AG04450 (cell line): ENCODE measurements around the gene FKBP6. TPM values are rescaled to one million over a fixed set of nuclear protein-coding genes. Genes with fewer than 3 reads are reported as not detected.

ENCODE experiments used
- CTCF ChIA-PET: fragments of 300-600, 350-600 bp; formaldehyde crosslinking; extraction: SDS; loops from one replicate; lab custom pipeline; 2022; ENCODE audit warnings: antibody characterized with exemption, inconsistent platforms; lab: Charles Lee
- POLR2A ChIA-PET: fragments of 350-600 bp; formaldehyde crosslinking; extraction: SDS; loops from one replicate; lab custom pipeline; 2021; ENCODE audit warnings: antibody characterized with exemption, inconsistent platforms; lab: Yijun Ruan, JAX
- DNase-seq: peaks from one replicate; pipeline ENCODE4 v3.0.0-alpha.2; 2011; ENCODE audit warnings: low read depth, low spot score
- H3K27ac ChIP-seq: one replicate; pipeline ENCODE4 v1.5.1; 2012; ENCODE audit warnings: low read depth, low read length, control low read depth
- H3K27me3 ChIP-seq: one replicate; pipeline ENCODE4 v1.6.0; 2012; ENCODE audit warnings: low read length; ENCODE audit not compliant: control insufficient read depth, insufficient read depth
- H3K4me3 ChIP-seq: 2 replicates; pipeline ENCODE4 v1.5.1; 2011; ENCODE audit warnings: mild to moderate bottlenecking, low read depth, low read length, control low read depth
- H3K9me3 ChIP-seq: 2 replicates; pipeline ENCODE4 v1.5.1; 2012; ENCODE audit warnings: low read length; ENCODE audit not compliant: control insufficient read depth, insufficient read depth
- polyA plus RNA-seq: library from polyadenylated mRNA; depleted of rRNA; stranded (reverse); fragments of >200 nt; gene quantifications from 2 replicates; pipeline ENCODE4 v1.2.3, GENCODE V29; 2011
- TF ChIP-seq, protein P1 (sequence below): IDR thresholded peaks from 2 replicates; pipeline ENCODE4 v1.5.1; 2011; ENCODE audit warnings: low read depth, low read length, control low read depth, inconsistent platforms

FKBP6 gene
- polyA plus RNA-seq, 1 experiment: not detected

DNA sequence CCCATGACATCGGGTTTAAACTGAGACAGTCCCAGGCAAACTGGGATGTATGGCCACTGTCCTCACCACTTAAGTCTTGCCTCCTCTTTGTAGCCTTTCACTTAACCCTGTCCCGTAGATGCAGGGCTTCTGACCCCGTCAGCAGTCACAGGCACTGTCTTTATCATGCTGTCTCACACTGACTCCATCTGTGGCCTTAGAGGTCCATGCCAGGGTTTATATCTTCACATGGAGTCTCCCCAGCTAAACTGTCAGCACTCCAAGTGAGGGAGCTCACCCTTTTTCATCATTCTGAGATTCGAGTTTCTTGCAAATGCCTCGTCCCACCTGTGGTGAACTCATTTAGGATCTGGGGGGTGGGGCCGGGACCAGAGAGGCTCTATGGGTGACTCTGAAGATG is 2.8 kb downstream of the FKBP6 start:
- H3K9me3 ChIP-seq: peaks cover 4% of the 10 kb centered on the region; the same call in 1 of the 2 replicates
- H3K27ac ChIP-seq: no peak overlapping the region
- DNase-seq: no peak
- peaks cover 13% of the 10 kb centered on the region for H3K27me3 ChIP-seq
- ChIA-PET POLR2A (no interaction called here), CTCF (interaction anchor here (1.2 kb wide), 1 partner anchor 121 kb away, joined by 5 read pairs; no protein-coding TSS in a partner anchor)
- H3K4me3 ChIP-seq: no peak overlapping the region
- TF ChIP-seq, protein P1, sequence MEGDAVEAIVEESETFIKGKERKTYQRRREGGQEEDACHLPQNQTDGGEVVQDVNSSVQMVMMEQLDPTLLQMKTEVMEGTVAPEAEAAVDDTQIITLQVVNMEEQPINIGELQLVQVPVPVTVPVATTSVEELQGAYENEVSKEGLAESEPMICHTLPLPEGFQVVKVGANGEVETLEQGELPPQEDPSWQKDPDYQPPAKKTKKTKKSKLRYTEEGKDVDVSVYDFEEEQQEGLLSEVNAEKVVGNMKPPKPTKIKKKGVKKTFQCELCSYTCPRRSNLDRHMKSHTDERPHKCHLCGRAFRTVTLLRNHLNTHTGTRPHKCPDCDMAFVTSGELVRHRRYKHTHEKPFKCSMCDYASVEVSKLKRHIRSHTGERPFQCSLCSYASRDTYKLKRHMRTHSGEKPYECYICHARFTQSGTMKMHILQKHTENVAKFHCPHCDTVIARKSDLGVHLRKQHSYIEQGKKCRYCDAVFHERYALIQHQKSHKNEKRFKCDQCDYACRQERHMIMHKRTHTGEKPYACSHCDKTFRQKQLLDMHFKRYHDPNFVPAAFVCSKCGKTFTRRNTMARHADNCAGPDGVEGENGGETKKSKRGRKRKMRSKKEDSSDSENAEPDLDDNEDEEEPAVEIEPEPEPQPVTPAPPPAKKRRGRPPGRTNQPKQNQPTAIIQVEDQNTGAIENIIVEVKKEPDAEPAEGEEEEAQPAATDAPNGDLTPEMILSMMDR: no peak

DNA sequence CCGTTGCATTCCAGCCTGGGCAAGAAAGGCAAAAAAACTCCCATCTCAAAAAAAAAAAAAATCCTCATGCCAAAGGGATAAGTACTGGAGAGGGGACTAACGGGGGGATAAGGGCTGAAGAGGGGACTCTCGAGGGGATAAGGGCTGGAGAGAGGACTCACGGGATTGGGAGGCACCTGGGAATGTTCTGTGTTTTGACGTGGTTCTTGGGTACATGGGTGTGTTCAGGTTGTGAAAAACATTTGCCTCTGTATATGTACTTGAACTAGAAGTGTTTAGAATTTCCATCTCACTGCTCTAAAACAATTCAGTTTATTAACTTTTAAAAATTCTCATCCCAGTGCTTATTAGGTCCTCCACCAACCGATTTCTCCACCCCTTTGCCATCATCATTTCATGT is 4.5 kb downstream of the FKBP6 start:
- TF ChIP-seq, protein P1: no peak
- POLR2A ChIA-PET: no interaction called here
- DNase-seq: no peak
- Histone ChIP-seq H3K27me3 (peaks cover 15% of the 10 kb centered on the region), H3K9me3 (peaks cover 4% of the 10 kb centered on the region; the same call in 1 of the 2 replicates), H3K4me3 (no peak overlapping the region), H3K27ac (no peak overlapping the region)
- CTCF ChIA-PET: interaction anchor here (1.9 kb wide), 1 partner anchor 8 kb away, joined by 8 read pairs; no protein-coding TSS in a partner anchor

DNA sequence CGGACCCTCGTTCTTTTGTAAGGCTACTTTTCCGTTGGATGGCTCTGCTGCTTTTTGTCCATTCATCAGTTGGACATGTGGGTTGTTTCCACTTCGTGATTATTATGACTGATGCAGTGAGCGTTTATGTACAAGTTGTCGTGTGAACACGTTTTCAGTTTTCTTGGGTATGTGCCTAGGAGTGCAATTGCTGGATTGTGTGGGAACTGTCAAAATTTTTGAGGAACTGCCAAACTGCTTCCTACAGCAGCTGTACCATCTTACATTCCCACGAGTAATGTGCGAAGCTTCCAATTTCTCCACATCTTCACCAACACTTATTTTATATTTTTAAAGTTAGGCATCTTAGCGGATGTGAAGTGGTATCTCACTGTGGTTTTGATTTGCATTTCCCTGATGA is 10.4 kb downstream of the FKBP6 start:
- TF ChIP-seq, protein P1: no peak
- Histone ChIP-seq H3K4me3 (no peak overlapping the region), H3K27me3 (peaks cover 11% of the 10 kb centered on the region), H3K27ac (no peak overlapping the region), H3K9me3 (no peaks in the 10 kb centered on the region)
- ChIA-PET POLR2A (no interaction called here), CTCF (no interaction called here)
- peak; percentile 15 for DNase-seq

DNA sequence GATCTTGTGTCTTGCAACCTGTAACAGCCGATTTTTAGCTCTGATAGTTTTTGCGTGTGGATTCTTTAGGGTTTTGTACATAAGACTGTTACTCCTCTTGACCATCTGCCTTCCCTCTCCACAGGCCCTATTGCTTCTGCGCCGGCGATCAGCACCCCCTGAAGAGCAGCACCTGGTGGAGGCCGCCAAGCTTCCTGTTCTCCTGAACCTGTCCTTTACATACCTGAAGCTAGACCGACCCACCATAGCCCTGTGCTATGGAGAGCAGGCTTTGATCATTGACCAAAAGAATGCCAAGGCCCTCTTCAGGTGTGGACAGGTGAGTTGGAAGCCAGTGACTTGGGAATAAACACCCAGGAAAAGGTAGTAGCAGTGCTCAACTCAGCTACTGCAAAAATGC is 12.6 kb downstream of the FKBP6 start:
- no peak overlapping the region for H3K27ac ChIP-seq
- no peaks in the 10 kb centered on the region for H3K9me3 ChIP-seq
- TF ChIP-seq, protein P1: no peak
- CTCF ChIA-PET: interaction anchor here (3.2 kb wide), 1 partner anchor 111 kb away, joined by 27 read pairs; no protein-coding TSS in a partner anchor
- POLR2A ChIA-PET: no interaction called here
- no peak for DNase-seq
- no peak overlapping the region for H3K4me3 ChIP-seq
- H3K27me3 ChIP-seq: peaks cover 4% of the 10 kb centered on the region

DNA sequence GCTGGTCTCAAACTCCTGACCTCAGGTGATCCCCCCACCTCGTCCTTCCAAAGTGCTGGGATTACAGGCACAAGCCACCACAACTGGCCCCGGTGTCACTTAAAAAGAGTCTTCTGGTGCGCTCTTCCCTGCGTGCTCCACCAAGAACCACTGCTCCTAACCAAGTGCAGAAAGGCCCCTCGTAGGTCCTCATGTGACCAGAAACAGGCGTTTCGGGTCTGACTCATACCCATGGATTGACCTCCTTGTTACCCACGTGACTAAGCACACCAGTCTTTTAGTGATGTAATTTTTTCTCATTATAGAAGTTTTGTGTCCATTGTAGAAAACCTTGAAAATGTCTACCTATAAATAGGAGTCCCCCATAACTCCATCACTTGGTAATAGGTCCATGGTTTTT is 13.9 kb downstream of the FKBP6 start:
- Histone ChIP-seq H3K9me3 (no peaks in the 10 kb centered on the region), H3K4me3 (no peak overlapping the region), H3K27me3 (peaks cover 3% of the 10 kb centered on the region), H3K27ac (no peak overlapping the region)
- ChIA-PET CTCF (interaction anchor here (0.6 to 3.2 kb wide), 13 partner anchors 8 to 176 kb away, joined by 3 to 27 read pairs (median 5); no protein-coding TSS in a partner anchor), POLR2A (no interaction called here)
- DNase-seq: peak; percentile 68
- TF ChIP-seq, protein P1: no peak
